ENCODE data around the gene TARBP1. TPM values are rescaled to one million over a fixed set of nuclear protein-coding genes. Genes with fewer than 3 reads are reported as not detected.

The TARBP1 gene
- total RNA-seq, 1 donor from 2014 or later, result 11.2 TPM

DNA sequence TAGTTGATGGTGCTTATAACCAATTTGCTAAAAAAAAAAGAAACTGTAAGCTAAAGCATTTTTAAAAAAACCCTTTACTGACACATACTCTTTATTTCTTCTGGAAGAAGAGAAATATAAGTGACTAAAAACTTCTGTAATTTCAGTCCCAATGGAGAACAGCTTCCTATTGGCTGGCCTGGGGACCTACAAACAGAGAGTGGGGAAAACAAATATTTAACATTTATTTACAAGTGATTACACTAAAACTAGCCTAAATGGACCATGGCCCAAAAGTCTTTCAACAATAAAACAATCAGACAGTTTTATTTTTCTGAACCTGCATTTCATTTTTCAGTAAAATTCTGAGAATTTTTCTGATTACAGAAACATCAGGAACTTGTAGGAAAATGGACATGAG is 15.2 kb downstream of the TARBP1 start:
- no peak overlapping the region for H3K27ac Mint-ChIP-seq (ENCODE audit: unreplicated experiment)
- H3K9me3 Mint-ChIP-seq (ENCODE audit: low read depth), result no peaks in the 10 kb centered on the region
- H3K4me1 Mint-ChIP-seq (ENCODE audit: low read depth), result no peaks in the 10 kb centered on the region
- no peak for TF ChIP-seq CTCF (IDR thresholded peaks at IDR 0.05)
- no peak overlapping the region for H3K4me3 Mint-ChIP-seq (ENCODE audit: unreplicated experiment)
- DNase-seq (ENCODE audit: low spot score), result no peak
- peaks cover 23% of the 10 kb centered on the region for H3K36me3 Mint-ChIP-seq (ENCODE audit: low read depth)
- no peaks in the 10 kb centered on the region for H3K27me3 Mint-ChIP-seq (ENCODE audit: low read depth)

- Mint-ChIP-seq H3K4me1 (ENCODE audit: low read depth) (no peaks in the 10 kb centered on the region), H3K27ac (ENCODE audit: unreplicated experiment) (no peak overlapping the region), H3K9me3 (ENCODE audit: low read depth) (no peaks in the 10 kb centered on the region), H3K36me3 (ENCODE audit: low read depth) (peaks cover 19% of the 10 kb centered on the region), H3K4me3 (ENCODE audit: unreplicated experiment) (no peak overlapping the region), H3K27me3 (ENCODE audit: low read depth) (no peaks in the 10 kb centered on the region)
- DNase-seq (ENCODE audit: low spot score), result no peak
- TF ChIP-seq CTCF (IDR thresholded peaks at IDR 0.05), result no peak
Observed at GRCh38 chr1:234460652-234461051, 18.3 kb downstream of the TARBP1 start.

- TF ChIP-seq CTCF (IDR thresholded peaks at IDR 0.05), result no peak
- no peak overlapping the region for H3K27ac Mint-ChIP-seq (ENCODE audit: unreplicated experiment)
- H3K4me1 Mint-ChIP-seq (ENCODE audit: low read depth), result no peaks in the 10 kb centered on the region
- peaks cover 16% of the 10 kb centered on the region for H3K36me3 Mint-ChIP-seq (ENCODE audit: low read depth)
- DNase-seq (ENCODE audit: low spot score), result no peak
- H3K9me3 Mint-ChIP-seq (ENCODE audit: low read depth), result no peaks in the 10 kb centered on the region
- no peaks in the 10 kb centered on the region for H3K27me3 Mint-ChIP-seq (ENCODE audit: low read depth)
- H3K4me3 Mint-ChIP-seq (ENCODE audit: unreplicated experiment), result no peak overlapping the region
Observed at GRCh38 chr1:234458352-234459017, 20.5 kb downstream of the TARBP1 start.

DNA sequence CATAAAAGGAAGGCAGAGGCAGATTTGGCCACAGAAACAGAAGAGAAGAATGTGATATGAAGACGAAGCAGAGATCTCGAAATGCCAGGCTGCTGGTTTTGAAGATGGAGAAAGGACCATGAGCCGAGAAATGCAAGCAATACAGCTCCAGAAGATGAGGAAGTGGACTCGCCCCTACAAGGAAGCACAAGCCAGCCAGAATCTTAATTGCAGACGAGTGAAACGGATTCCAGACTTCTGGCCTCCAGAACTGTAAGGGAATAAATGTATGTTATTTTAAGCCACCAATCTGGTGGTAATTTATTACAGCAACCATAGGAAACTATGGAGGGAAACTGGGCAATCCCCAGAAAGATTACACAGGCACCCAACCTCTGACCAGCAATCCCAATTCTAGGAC is 24.1 kb downstream of the TARBP1 start:
- H3K36me3 Mint-ChIP-seq (ENCODE audit: low read depth), result peaks cover 9% of the 10 kb centered on the region
- no peak overlapping the region for H3K4me3 Mint-ChIP-seq (ENCODE audit: unreplicated experiment)
- TF ChIP-seq CTCF (IDR thresholded peaks at IDR 0.05), result no peak
- peaks cover 4% of the 10 kb centered on the region for H3K4me1 Mint-ChIP-seq (ENCODE audit: low read depth)
- no peaks in the 10 kb centered on the region for H3K27me3 Mint-ChIP-seq (ENCODE audit: low read depth)
- H3K27ac Mint-ChIP-seq (ENCODE audit: unreplicated experiment), result no peak overlapping the region
- H3K9me3 Mint-ChIP-seq (ENCODE audit: low read depth), result no peaks in the 10 kb centered on the region
- DNase-seq (ENCODE audit: low spot score), result no peak

GRCh38 chr1:234452406-234452965 is 26.5 kb downstream of the TARBP1 start:
- no peaks in the 10 kb centered on the region for H3K27me3 Mint-ChIP-seq (ENCODE audit: low read depth)
- no peak overlapping the region for H3K4me3 Mint-ChIP-seq (ENCODE audit: unreplicated experiment)
- peaks cover 14% of the 10 kb centered on the region for H3K36me3 Mint-ChIP-seq (ENCODE audit: low read depth)
- no peak overlapping the region for H3K27ac Mint-ChIP-seq (ENCODE audit: unreplicated experiment)
- H3K4me1 Mint-ChIP-seq (ENCODE audit: low read depth), result peaks cover 4% of the 10 kb centered on the region
- H3K9me3 Mint-ChIP-seq (ENCODE audit: low read depth), result no peaks in the 10 kb centered on the region
- no peak for TF ChIP-seq CTCF (IDR thresholded peaks at IDR 0.05)
- no peak for DNase-seq (ENCODE audit: low spot score)
